ENCODE measurements around the gene SHROOM2. TPM values are rescaled to one million over a fixed set of nuclear protein-coding genes. Genes with fewer than 3 reads are reported as not detected.

SHROOM2 gene
- polyA plus RNA-seq, 1 donor (not counting 4 experiments of a cell fraction or from before 2014, with no cell fraction given) = 3.3 TPM

DNA sequence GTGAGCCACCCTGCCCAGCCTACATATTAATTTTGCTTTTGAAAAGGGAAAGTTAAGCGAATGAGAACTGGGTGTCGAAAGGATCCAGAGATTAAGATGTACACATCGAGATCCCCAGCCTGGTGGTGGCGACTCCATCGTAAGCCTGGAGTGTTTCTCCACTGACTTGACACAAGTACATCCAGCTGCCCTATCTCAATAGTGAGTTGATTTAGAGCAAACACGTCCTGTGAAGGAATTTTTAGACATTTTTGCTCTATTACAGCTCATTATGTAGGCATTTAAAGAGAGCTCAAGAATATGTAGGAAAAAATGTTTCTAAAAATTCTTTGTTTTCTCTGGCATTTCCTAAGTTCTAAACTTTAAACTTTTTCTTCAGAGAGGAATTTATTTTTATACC lies 169.3 kb downstream of the SHROOM2 start:
- DNase-seq (ENCODE audit: low read depth, low spot score) = no peak
- H3K4me3 ChIP-seq (ENCODE audit: control insufficient read depth in 2 of 3, extremely low read depth in 1 of 3, insufficient read depth in 2 of 3, low read depth in 1 of 3, low read length in 3 of 3) = no peak overlapping the region
- no peaks in the 10 kb centered on the region for H4K20me1 ChIP-seq (ENCODE audit: control insufficient read depth, extremely low read depth, insufficient read depth, low read length)
- H3K36me3 ChIP-seq (ENCODE audit: control insufficient read depth in 2 of 2, extremely low read depth in 1 of 2, insufficient read depth in 2 of 2, low read length in 2 of 2) = no peaks in the 10 kb centered on the region
- no peak overlapping the region for H3K9ac ChIP-seq (ENCODE audit: control insufficient read depth, extremely low read depth, insufficient read depth, low read length)
- H3K79me2 ChIP-seq (ENCODE audit: control insufficient read depth, insufficient read depth, low read length) = no peaks in the 10 kb centered on the region
- no peak overlapping the region for H2AFZ ChIP-seq (ENCODE audit: control insufficient read depth, low read length)
- H3K4me2 ChIP-seq (ENCODE audit: control insufficient read depth, extremely low read depth, insufficient read depth, low read depth, low read length) = no peak overlapping the region
- no peak for FAIRE-seq
- H3K9me3 ChIP-seq (ENCODE audit: control insufficient read depth, low read depth, low read length) = no peaks in the 10 kb centered on the region
- H3K9me1 ChIP-seq (ENCODE audit: control insufficient read depth, extremely low read depth, insufficient read depth, low read length) = no peaks in the 10 kb centered on the region
- no peaks in the 10 kb centered on the region for H3K4me1 ChIP-seq (ENCODE audit: control insufficient read depth, extremely low read depth, insufficient read depth, low read length)
- H3K27me3 ChIP-seq (ENCODE audit: control insufficient read depth, extremely low read depth, insufficient read depth, low read length) = no peaks in the 10 kb centered on the region
- H3K27ac ChIP-seq (ENCODE audit: control insufficient read depth, insufficient read depth, low read length) = no peak overlapping the region
- dilution Hi-C loops (cut with MboI; ENCODE audit: extremely low pct_ligation_motif_present, low sequenced_read_pairs) = no loop called here
- TF ChIP-seq, protein P1, sequence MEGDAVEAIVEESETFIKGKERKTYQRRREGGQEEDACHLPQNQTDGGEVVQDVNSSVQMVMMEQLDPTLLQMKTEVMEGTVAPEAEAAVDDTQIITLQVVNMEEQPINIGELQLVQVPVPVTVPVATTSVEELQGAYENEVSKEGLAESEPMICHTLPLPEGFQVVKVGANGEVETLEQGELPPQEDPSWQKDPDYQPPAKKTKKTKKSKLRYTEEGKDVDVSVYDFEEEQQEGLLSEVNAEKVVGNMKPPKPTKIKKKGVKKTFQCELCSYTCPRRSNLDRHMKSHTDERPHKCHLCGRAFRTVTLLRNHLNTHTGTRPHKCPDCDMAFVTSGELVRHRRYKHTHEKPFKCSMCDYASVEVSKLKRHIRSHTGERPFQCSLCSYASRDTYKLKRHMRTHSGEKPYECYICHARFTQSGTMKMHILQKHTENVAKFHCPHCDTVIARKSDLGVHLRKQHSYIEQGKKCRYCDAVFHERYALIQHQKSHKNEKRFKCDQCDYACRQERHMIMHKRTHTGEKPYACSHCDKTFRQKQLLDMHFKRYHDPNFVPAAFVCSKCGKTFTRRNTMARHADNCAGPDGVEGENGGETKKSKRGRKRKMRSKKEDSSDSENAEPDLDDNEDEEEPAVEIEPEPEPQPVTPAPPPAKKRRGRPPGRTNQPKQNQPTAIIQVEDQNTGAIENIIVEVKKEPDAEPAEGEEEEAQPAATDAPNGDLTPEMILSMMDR (optimal IDR thresholded peaks at IDR 0.05 in 1 of 3, IDR thresholded peaks at IDR 0.05 in 1 of 3, conservative IDR thresholded peaks at IDR 0.05 in 1 of 3; ENCODE audit: extremely low read depth in 1 of 3, insufficient read depth in 2 of 3, low read length in 3 of 3) = no peak
- no peak for TF ChIP-seq EZH2 (IDR thresholded peaks at IDR 0.05; ENCODE audit: low read length)

DNA sequence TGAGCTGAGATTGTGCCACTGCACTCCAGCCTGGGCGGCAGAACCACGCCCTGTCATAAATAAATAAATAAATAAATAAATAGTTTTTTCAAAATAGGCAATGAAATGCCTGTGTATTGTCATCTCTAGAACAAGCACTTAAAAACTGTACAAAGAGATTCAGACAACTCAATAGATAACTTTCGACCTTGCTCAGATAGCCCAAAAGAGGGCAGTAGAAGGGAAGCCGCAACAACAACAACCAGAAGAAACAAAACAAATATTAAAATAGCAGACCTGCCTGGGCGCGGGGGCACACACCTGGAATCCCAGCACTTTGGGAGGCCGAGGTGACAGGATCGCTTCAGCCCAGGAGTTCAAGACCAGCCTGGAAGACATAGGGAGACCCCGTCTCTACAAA lies 171.5 kb downstream of the SHROOM2 start:
- no peak overlapping the region for H3K9ac ChIP-seq (ENCODE audit: control insufficient read depth, extremely low read depth, insufficient read depth, low read length)
- no peaks in the 10 kb centered on the region for H3K27me3 ChIP-seq (ENCODE audit: control insufficient read depth, extremely low read depth, insufficient read depth, low read length)
- H3K9me3 ChIP-seq (ENCODE audit: control insufficient read depth, low read depth, low read length) = no peaks in the 10 kb centered on the region
- H3K79me2 ChIP-seq (ENCODE audit: control insufficient read depth, insufficient read depth, low read length) = no peaks in the 10 kb centered on the region
- DNase-seq (ENCODE audit: low read depth, low spot score) (no peak), FAIRE-seq (no peak)
- H2AFZ ChIP-seq (ENCODE audit: control insufficient read depth, low read length) = no peak overlapping the region
- H3K4me1 ChIP-seq (ENCODE audit: control insufficient read depth, extremely low read depth, insufficient read depth, low read length) = no peaks in the 10 kb centered on the region
- no peak overlapping the region for H3K4me3 ChIP-seq (ENCODE audit: control insufficient read depth in 2 of 3, extremely low read depth in 1 of 3, insufficient read depth in 2 of 3, low read depth in 1 of 3, low read length in 3 of 3)
- dilution Hi-C loops (cut with MboI; ENCODE audit: extremely low pct_ligation_motif_present, low sequenced_read_pairs) = no loop called here
- TF ChIP-seq EZH2 (IDR thresholded peaks at IDR 0.05; ENCODE audit: low read length) = no peak
- TF ChIP-seq, protein P1 (optimal IDR thresholded peaks at IDR 0.05 in 1 of 3, IDR thresholded peaks at IDR 0.05 in 1 of 3, conservative IDR thresholded peaks at IDR 0.05 in 1 of 3; ENCODE audit: extremely low read depth in 1 of 3, insufficient read depth in 2 of 3, low read length in 3 of 3) = no peak
- H3K36me3 ChIP-seq (ENCODE audit: control insufficient read depth in 2 of 2, extremely low read depth in 1 of 2, insufficient read depth in 2 of 2, low read length in 2 of 2) = no peaks in the 10 kb centered on the region
- no peak overlapping the region for H3K27ac ChIP-seq (ENCODE audit: control insufficient read depth, insufficient read depth, low read length)
- no peak overlapping the region for H3K4me2 ChIP-seq (ENCODE audit: control insufficient read depth, extremely low read depth, insufficient read depth, low read depth, low read length)
- H4K20me1 ChIP-seq (ENCODE audit: control insufficient read depth, extremely low read depth, insufficient read depth, low read length) = no peaks in the 10 kb centered on the region
- H3K9me1 ChIP-seq (ENCODE audit: control insufficient read depth, extremely low read depth, insufficient read depth, low read length) = no peaks in the 10 kb centered on the region

Data from keratinocyte (primary cell).